Measurements from ENCODE around the gene TBC1D2B.

DNA sequence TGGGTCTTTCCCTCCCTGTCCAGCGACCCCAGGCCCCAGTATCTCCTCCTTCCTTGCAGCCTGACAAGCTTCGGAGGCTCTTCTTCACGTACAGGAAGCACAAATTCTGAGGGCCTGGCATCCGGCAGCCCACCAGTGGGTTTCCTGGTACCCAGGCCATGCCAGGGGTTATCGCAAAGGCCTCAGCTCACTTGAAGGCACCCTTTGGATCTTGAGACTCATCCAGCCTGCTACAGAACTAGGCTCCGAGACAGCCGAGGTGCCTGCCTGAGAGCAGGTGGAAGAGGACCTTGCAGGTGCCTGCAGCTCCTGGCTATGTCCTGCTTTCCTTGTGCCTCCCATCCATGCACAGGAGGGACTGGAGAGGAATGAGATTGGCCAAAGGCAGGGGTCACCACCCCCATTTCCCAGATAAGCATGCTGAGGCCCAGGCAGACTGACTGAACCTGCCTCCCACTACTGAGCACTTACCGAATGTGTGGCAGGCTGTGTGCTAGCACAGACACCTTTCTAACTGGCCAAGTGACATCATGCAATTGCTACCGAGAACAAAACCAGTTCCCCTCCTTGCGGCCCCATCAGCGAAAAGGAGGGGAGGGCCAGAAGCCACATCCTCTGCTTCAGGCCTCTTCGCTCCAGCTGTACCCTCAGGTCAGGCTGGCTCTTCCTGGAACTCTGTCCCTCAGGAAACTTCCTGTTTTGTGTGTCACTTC lies 26.1 kb upstream of the TBC1D2B start:
- TF ChIP-seq RAD21 (IDR thresholded peaks at IDR 0.05; ENCODE audit: low read length) (no peak), POLR2A (IDR thresholded peaks at IDR 0.05; ENCODE audit: low read depth, low read length) (no peak), FOS (IDR thresholded peaks at IDR 0.05; ENCODE audit: low read depth, low read length) (no peak)
- TF ChIP-seq, protein P1, sequence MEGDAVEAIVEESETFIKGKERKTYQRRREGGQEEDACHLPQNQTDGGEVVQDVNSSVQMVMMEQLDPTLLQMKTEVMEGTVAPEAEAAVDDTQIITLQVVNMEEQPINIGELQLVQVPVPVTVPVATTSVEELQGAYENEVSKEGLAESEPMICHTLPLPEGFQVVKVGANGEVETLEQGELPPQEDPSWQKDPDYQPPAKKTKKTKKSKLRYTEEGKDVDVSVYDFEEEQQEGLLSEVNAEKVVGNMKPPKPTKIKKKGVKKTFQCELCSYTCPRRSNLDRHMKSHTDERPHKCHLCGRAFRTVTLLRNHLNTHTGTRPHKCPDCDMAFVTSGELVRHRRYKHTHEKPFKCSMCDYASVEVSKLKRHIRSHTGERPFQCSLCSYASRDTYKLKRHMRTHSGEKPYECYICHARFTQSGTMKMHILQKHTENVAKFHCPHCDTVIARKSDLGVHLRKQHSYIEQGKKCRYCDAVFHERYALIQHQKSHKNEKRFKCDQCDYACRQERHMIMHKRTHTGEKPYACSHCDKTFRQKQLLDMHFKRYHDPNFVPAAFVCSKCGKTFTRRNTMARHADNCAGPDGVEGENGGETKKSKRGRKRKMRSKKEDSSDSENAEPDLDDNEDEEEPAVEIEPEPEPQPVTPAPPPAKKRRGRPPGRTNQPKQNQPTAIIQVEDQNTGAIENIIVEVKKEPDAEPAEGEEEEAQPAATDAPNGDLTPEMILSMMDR (conservative IDR thresholded peaks at IDR 0.05; ENCODE audit: low read depth, low read length): no peak
- TF ChIP-seq, protein P2, sequence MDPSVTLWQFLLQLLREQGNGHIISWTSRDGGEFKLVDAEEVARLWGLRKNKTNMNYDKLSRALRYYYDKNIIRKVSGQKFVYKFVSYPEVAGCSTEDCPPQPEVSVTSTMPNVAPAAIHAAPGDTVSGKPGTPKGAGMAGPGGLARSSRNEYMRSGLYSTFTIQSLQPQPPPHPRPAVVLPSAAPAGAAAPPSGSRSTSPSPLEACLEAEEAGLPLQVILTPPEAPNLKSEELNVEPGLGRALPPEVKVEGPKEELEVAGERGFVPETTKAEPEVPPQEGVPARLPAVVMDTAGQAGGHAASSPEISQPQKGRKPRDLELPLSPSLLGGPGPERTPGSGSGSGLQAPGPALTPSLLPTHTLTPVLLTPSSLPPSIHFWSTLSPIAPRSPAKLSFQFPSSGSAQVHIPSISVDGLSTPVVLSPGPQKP (IDR thresholded peaks at IDR 0.05; ENCODE audit: borderline replicate concordance, low read depth, low read length): no peak
- TF ChIP-seq, protein P3, sequence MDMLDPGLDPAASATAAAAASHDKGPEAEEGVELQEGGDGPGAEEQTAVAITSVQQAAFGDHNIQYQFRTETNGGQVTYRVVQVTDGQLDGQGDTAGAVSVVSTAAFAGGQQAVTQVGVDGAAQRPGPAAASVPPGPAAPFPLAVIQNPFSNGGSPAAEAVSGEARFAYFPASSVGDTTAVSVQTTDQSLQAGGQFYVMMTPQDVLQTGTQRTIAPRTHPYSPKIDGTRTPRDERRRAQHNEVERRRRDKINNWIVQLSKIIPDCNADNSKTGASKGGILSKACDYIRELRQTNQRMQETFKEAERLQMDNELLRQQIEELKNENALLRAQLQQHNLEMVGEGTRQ (IDR thresholded peaks at IDR 0.05; ENCODE audit: low read depth, low read length): no peak

Data from IMR-90 (cell line).